ENCODE results near the gene ARAP3. TPM values are rescaled to one million over a fixed set of nuclear protein-coding genes. Genes with fewer than 3 reads are reported as not detected.

The ARAP3 gene
- total and polyA plus RNA-seq, 2 donors, result 0.71 to 4.2 TPM

DNA sequence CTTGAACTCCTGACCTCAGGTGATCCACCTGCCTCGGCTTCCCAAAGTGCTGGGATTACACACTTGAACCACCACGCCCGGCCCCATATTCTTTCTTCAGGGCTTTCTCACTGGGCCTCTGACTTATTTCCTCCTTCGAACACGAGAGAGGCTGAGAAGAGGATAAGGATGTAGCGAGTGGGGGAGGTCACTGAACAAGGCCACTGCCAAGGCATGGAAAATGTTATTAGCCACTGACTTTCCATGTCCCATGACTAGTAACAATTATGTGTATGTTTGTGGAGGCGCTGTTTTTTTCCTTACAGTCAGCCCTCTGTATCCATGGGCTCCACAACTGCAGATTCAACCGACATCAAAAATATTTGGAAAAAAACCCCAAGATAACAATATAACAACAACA, 18.5 kb downstream of the ARAP3 start:
- no peak overlapping the region for H3K4me3 ChIP-seq (ENCODE audit: low read length in 2 of 2)
- peaks cover 0 to 9% of the 10 kb centered on the region in 2 donors for H3K27me3 ChIP-seq (ENCODE audit: control insufficient read depth in 2 of 2, insufficient read depth in 1 of 2, low read length in 1 of 2)
- 94% methylated on average over 8 of the region's 8 CpGs for WGBS
- H3K9me3 ChIP-seq (ENCODE audit: control insufficient read depth in 2 of 2, insufficient read depth in 1 of 2, low read length in 1 of 2), result no peaks in the 10 kb centered on the region
- no peak for DNase-seq (ENCODE audit: low read depth in 6 of 9, low spot score in 9 of 9)
- no peaks in the 10 kb centered on the region for H3K4me1 ChIP-seq (ENCODE audit: control insufficient read depth in 2 of 2, insufficient read depth in 2 of 2, low read length in 2 of 2)
- no peak overlapping the region for H3K27ac ChIP-seq (ENCODE audit: low read depth in 1 of 2, low read length in 1 of 2)
- no peaks in the 10 kb centered on the region for H3K36me3 ChIP-seq (ENCODE audit: control insufficient read depth in 2 of 2, insufficient read depth in 2 of 2, low read length in 1 of 2)

DNA sequence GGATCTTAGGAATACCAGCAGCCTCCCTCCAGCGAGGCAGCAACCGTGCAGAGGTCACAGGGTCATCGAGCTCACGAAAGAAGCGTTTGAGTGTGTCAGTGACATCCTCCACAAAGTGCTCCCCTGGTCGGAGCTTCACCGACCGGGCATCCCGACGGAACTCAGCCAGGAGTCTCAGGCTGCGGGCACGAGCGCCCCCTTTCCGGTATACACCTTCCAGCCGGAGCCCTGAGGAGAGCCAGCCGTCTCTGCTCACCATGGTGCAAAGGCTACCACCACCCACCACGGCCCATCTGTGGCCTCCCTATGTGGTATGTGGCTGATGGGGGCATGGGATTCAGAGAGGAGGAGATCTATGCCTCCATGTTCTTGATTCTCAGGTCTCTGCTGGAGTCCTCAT, 20.0 kb downstream of the ARAP3 start:
- no peaks in the 10 kb centered on the region for H3K4me1 ChIP-seq (ENCODE audit: control insufficient read depth in 2 of 2, insufficient read depth in 2 of 2, low read length in 2 of 2)
- WGBS, result 95% methylated on average over 17 of the region's 17 CpGs
- H3K27ac ChIP-seq (ENCODE audit: low read depth in 1 of 2, low read length in 1 of 2), result no peak overlapping the region
- no peak overlapping the region for H3K4me3 ChIP-seq (ENCODE audit: low read length in 2 of 2)
- peaks cover 0 to 11% of the 10 kb centered on the region in 2 donors for H3K27me3 ChIP-seq (ENCODE audit: control insufficient read depth in 2 of 2, insufficient read depth in 1 of 2, low read length in 1 of 2)
- DNase-seq (ENCODE audit: low read depth in 6 of 9, low spot score in 9 of 9), result no peak
- peaks cover 0 to 3% of the 10 kb centered on the region in 2 donors for H3K9me3 ChIP-seq (ENCODE audit: control insufficient read depth in 2 of 2, insufficient read depth in 1 of 2, low read length in 1 of 2)
- no peaks in the 10 kb centered on the region for H3K36me3 ChIP-seq (ENCODE audit: control insufficient read depth in 2 of 2, insufficient read depth in 2 of 2, low read length in 1 of 2)

DNA sequence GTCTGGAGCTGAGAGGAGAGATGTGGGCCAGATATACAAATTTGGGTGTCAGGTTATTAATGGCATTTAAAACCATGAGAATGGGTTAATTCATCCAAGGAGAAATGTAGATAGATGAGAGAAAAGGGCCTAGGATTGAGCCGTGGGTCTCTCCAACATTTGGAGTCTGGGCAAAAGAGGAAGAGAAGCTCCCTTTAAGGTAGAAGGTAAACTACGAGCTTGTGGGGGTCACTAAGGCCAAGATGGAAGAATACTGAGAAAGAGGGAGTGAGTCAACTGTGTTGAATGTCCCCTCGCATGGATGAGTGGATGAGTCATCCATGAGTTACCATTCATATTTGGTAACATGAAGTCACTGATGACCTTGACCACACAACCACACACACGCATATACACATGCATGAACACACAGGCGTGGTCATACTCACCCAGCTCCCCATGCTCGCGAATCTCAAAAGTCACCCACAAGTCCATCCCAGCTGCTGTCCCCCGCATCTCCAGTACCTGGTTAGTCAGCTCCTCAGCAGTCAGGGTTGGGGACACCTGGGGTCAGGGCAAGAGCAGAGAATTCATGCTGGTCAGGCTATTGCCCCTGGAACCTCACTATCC, 24.0 kb downstream of the ARAP3 start:
- no peaks in the 10 kb centered on the region for H3K36me3 ChIP-seq (ENCODE audit: control insufficient read depth in 2 of 2, insufficient read depth in 2 of 2, low read length in 1 of 2)
- no peak for DNase-seq (ENCODE audit: low read depth in 6 of 9, low spot score in 9 of 9)
- no peak overlapping the region for H3K27ac ChIP-seq (ENCODE audit: low read depth in 1 of 2, low read length in 1 of 2)
- peaks cover 0 to 19% of the 10 kb centered on the region in 2 donors for H3K27me3 ChIP-seq (ENCODE audit: control insufficient read depth in 2 of 2, insufficient read depth in 1 of 2, low read length in 1 of 2)
- H3K9me3 ChIP-seq (ENCODE audit: control insufficient read depth in 2 of 2, insufficient read depth in 1 of 2, low read length in 1 of 2), result peaks cover 0 to 3% of the 10 kb centered on the region in 2 donors
- no peaks in the 10 kb centered on the region for H3K4me1 ChIP-seq (ENCODE audit: control insufficient read depth in 2 of 2, insufficient read depth in 2 of 2, low read length in 2 of 2)
- no peak overlapping the region for H3K4me3 ChIP-seq (ENCODE audit: low read length in 2 of 2)
- 89% methylated on average over 8 of the region's 8 CpGs for WGBS

DNA sequence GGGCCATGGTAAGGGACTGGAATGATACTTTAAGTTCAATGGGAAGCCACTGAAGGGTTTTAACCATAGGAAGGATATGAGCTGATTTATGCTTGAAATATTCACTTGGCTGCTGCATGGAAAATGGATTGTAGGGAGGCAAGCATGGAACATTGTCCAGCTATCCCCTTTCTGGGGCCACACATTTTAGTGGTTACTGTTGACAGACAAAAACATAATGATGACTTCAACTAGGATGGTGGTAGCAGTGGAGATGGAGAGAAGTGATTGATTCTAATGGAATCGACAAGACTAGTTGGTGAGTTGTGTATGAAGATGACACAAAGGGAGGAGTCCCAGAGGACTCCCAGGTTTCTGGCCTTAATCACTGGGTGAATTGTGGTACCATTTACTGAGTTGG, 24.6 kb downstream of the ARAP3 start:
- Histone ChIP-seq H3K36me3 (ENCODE audit: control insufficient read depth in 2 of 2, insufficient read depth in 2 of 2, low read length in 1 of 2) (no peaks in the 10 kb centered on the region), H3K4me1 (ENCODE audit: control insufficient read depth in 2 of 2, insufficient read depth in 2 of 2, low read length in 2 of 2) (no peaks in the 10 kb centered on the region), H3K4me3 (ENCODE audit: low read length in 2 of 2) (no peak overlapping the region), H3K27ac (ENCODE audit: low read depth in 1 of 2, low read length in 1 of 2) (no peak overlapping the region), H3K27me3 (ENCODE audit: control insufficient read depth in 2 of 2, insufficient read depth in 1 of 2, low read length in 1 of 2) (peaks cover 0 to 21% of the 10 kb centered on the region in 2 donors), H3K9me3 (ENCODE audit: control insufficient read depth in 2 of 2, insufficient read depth in 1 of 2, low read length in 1 of 2) (peaks cover 0 to 3% of the 10 kb centered on the region in 2 donors)
- no peak for DNase-seq (ENCODE audit: low read depth in 6 of 9, low spot score in 9 of 9)
- 93% methylated on average over 1 of the region's 1 CpG for WGBS

DNA sequence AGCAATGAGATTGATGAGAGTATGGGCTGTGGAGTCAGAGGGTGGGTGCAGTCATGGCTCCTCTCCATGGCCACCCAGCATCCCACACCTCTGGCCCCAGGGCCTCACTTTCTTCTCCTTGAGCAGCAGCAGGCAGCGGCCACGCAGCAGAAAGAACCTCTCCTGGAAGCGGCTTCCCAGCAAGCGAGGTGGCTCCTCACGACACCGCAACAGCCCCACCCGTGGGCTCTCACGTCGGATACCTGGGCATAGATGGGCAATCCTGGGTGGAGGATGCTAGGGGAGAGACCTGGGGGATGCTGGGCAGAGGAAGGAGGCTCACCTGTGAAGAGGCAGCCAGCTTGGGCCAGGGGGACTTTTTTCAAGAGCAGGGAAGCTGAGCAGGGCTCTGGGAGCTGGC, 25.6 kb downstream of the ARAP3 start:
- Histone ChIP-seq H3K9me3 (ENCODE audit: control insufficient read depth in 2 of 2, insufficient read depth in 1 of 2, low read length in 1 of 2) (peaks cover 0 to 3% of the 10 kb centered on the region in 2 donors), H3K27ac (ENCODE audit: low read depth in 1 of 2, low read length in 1 of 2) (no peak overlapping the region), H3K36me3 (ENCODE audit: control insufficient read depth in 2 of 2, insufficient read depth in 2 of 2, low read length in 1 of 2) (no peaks in the 10 kb centered on the region), H3K27me3 (ENCODE audit: control insufficient read depth in 2 of 2, insufficient read depth in 1 of 2, low read length in 1 of 2) (peaks cover 0 to 21% of the 10 kb centered on the region in 2 donors), H3K4me1 (ENCODE audit: control insufficient read depth in 2 of 2, insufficient read depth in 2 of 2, low read length in 2 of 2) (peaks cover 4 to 6% of the 10 kb centered on the region in 2 donors), H3K4me3 (ENCODE audit: low read length in 2 of 2) (no peak overlapping the region)
- 99% methylated on average over 9 of the region's 9 CpGs for WGBS
- no peak for DNase-seq (ENCODE audit: low read depth in 6 of 9, low spot score in 9 of 9)

DNA sequence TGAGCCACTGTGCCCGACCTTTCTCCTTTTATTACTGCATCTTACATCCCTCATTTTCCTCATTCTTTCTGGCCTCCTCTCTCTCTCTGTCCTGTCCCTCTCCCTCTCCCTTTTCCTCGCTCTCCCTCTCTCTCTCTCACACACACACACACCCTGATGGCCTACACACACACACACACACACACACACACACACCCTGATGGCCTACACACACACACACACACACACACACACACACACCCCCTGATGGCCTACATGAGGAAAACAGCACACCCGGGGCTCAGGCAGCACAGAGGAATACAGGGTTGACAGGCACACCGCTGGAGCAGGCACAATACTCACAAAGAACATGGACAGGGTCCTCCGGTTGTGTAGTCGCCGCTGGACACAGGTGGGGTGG, 27.0 kb downstream of the ARAP3 start:
- H3K9me3 ChIP-seq (ENCODE audit: control insufficient read depth in 2 of 2, insufficient read depth in 1 of 2, low read length in 1 of 2), result peaks cover 0 to 3% of the 10 kb centered on the region in 2 donors
- 95% methylated on average over 7 of the region's 7 CpGs for WGBS
- H3K4me1 ChIP-seq (ENCODE audit: control insufficient read depth in 2 of 2, insufficient read depth in 2 of 2, low read length in 2 of 2), result peaks cover 6 to 13% of the 10 kb centered on the region in 2 donors
- peaks cover 0 to 25% of the 10 kb centered on the region in 2 donors for H3K27me3 ChIP-seq (ENCODE audit: control insufficient read depth in 2 of 2, insufficient read depth in 1 of 2, low read length in 1 of 2)
- no peak for DNase-seq (ENCODE audit: low read depth in 6 of 9, low spot score in 9 of 9)
- H3K27ac ChIP-seq (ENCODE audit: low read depth in 1 of 2, low read length in 1 of 2), result no peak overlapping the region
- H3K4me3 ChIP-seq (ENCODE audit: low read length in 2 of 2), result no peak overlapping the region
- H3K36me3 ChIP-seq (ENCODE audit: control insufficient read depth in 2 of 2, insufficient read depth in 2 of 2, low read length in 1 of 2), result no peaks in the 10 kb centered on the region

DNA sequence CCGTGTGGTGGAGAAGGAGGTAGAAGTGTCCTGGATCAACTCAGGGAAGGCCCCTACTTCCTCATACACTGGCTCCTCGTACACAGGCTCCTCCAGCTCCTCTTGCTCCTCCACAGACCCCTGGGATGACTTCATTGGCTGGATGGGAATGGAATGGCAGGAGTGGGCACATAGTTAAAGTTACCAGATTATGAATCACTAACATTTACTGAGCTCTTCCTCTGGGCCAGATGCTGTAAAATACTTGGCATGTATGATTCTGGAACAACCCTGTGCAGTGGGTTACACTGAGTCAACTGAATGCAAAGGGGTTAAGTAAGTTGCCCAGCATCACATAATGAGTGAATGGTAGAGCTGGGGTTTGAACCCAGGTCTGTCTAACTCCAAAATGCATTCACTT, 27.7 kb downstream of the ARAP3 start:
- H3K27me3 ChIP-seq (ENCODE audit: control insufficient read depth in 2 of 2, insufficient read depth in 1 of 2, low read length in 1 of 2), result peaks cover 0 to 25% of the 10 kb centered on the region in 2 donors
- 89% methylated on average over 2 of the region's 2 CpGs for WGBS
- H3K4me1 ChIP-seq (ENCODE audit: control insufficient read depth in 2 of 2, insufficient read depth in 2 of 2, low read length in 2 of 2), result peaks cover 6 to 13% of the 10 kb centered on the region in 2 donors
- no peak overlapping the region for H3K4me3 ChIP-seq (ENCODE audit: low read length in 2 of 2)
- no peak for DNase-seq (ENCODE audit: low read depth in 6 of 9, low spot score in 9 of 9)
- no peak overlapping the region for H3K27ac ChIP-seq (ENCODE audit: low read depth in 1 of 2, low read length in 1 of 2)
- peaks cover 0 to 3% of the 10 kb centered on the region in 2 donors for H3K9me3 ChIP-seq (ENCODE audit: control insufficient read depth in 2 of 2, insufficient read depth in 1 of 2, low read length in 1 of 2)
- H3K36me3 ChIP-seq (ENCODE audit: control insufficient read depth in 2 of 2, insufficient read depth in 2 of 2, low read length in 1 of 2), result no peaks in the 10 kb centered on the region

DNA sequence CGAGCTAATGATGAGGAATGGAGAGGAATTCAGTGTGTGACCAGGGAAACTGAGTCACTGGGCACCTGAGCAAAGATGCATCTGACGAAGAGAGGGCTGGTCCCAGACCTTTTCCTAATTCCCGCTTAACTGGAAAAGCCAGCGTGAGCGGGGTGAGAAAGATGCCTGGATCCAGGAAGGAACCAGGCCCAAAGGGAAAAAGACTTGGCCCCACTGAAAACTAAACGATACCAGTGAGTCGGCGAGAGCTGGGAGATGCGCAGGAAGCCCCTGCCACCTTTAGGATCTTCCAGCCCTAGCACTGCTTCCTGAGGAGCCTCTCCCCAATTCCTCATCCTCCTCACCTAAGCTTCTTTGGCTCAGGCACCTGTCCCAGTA, 30.3 kb downstream of the ARAP3 start:
- Histone ChIP-seq H3K9me3 (ENCODE audit: control insufficient read depth in 2 of 2, insufficient read depth in 1 of 2, low read length in 1 of 2) (no peaks in the 10 kb centered on the region), H3K4me1 (ENCODE audit: control insufficient read depth in 2 of 2, insufficient read depth in 2 of 2, low read length in 2 of 2) (peaks cover 6 to 13% of the 10 kb centered on the region in 2 donors), H3K4me3 (ENCODE audit: low read length in 2 of 2) (peak overlapping the region; percentile 71 to 81), H3K36me3 (ENCODE audit: control insufficient read depth in 2 of 2, insufficient read depth in 2 of 2, low read length in 1 of 2) (peaks cover 0 to 5% of the 10 kb centered on the region in 2 donors), H3K27ac (ENCODE audit: low read depth in 1 of 2, low read length in 1 of 2) (peak overlapping the region in 1 of 2 donors; percentile 8), H3K27me3 (ENCODE audit: control insufficient read depth in 2 of 2, insufficient read depth in 1 of 2, low read length in 1 of 2) (peaks cover 0 to 20% of the 10 kb centered on the region in 2 donors)
- no peak for DNase-seq (ENCODE audit: low read depth in 6 of 9, low spot score in 9 of 9)
- 70% methylated on average over 9 of the region's 9 CpGs for WGBS

DNA sequence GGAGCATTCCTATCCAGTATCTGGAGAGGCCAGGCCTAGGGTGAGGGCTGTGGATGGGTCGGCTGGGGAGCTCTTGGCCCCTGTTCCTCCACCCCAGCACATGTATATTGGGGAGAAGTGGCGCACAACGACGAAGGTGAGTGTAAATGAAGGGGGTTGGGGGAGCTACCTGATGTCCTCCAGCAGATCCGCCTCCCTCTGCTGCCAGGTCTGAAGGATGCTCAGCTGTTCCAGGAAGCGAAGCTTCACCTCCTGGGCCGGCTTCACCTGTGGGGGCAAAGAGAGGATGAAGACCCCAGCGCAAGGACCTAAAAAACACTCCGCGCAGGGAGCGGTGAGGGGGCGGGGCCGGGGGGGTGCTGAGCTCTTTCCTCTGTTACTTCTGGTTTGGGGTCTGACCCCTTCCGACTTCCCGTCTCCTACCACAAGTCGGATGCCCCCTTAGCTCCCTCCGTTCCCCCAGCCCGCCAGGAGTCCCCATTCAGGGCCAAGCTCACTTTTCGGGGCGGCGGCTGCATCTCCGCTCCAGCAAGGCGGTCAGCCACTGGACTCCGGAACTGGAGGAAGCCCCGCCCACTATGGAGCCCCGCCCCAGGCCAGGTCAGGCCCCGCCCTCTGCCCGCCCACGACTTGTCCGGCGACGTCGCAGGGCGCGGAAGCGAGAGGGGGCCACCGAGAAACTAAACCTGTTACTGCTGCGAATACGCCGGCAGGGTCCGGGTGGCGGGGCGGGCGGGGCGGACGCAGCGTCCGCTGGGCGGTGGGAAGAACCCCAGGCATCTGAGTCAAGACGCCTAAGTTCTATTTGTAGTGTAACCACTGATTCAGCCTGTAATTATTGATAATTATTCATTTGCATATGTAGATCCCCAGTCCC, 30.9 kb downstream of the ARAP3 start, which contains the start of gene FCHSD1:
Gene FCHSD1 (minus strand): TSS at position 568 of the 877 bp plus-strand sequence. CDS start 50 bp downstream, at position 518.
- DNase-seq (ENCODE audit: low read depth in 6 of 9, low spot score in 9 of 9), result peak in 7 of 9 donors; percentile 48 to 77 (median 59)
- 10% methylated on average over 50 of the region's 50 CpGs for WGBS
- Histone ChIP-seq H3K27me3 (ENCODE audit: control insufficient read depth in 2 of 2, insufficient read depth in 1 of 2, low read length in 1 of 2) (peaks cover 0 to 19% of the 10 kb centered on the region in 2 donors), H3K4me1 (ENCODE audit: control insufficient read depth in 2 of 2, insufficient read depth in 2 of 2, low read length in 2 of 2) (peaks cover 6 to 13% of the 10 kb centered on the region in 2 donors), H3K27ac (ENCODE audit: low read depth in 1 of 2, low read length in 1 of 2) (peak within 1 kb of the TSS in 1 of 2 donors; percentile 55), H3K4me3 (ENCODE audit: low read length in 2 of 2) (peak within 1 kb of the TSS; percentile 71 to 81), H3K9me3 (ENCODE audit: control insufficient read depth in 2 of 2, insufficient read depth in 1 of 2, low read length in 1 of 2) (no peaks in the 10 kb centered on the region), H3K36me3 (ENCODE audit: control insufficient read depth in 2 of 2, insufficient read depth in 2 of 2, low read length in 1 of 2) (peaks cover 0 to 9% of the 10 kb centered on the region in 2 donors)

Data from thymus (tissue), 11 donors.